Measurements from ENCODE around the gene IQCH.

The IQCH gene

DNA sequence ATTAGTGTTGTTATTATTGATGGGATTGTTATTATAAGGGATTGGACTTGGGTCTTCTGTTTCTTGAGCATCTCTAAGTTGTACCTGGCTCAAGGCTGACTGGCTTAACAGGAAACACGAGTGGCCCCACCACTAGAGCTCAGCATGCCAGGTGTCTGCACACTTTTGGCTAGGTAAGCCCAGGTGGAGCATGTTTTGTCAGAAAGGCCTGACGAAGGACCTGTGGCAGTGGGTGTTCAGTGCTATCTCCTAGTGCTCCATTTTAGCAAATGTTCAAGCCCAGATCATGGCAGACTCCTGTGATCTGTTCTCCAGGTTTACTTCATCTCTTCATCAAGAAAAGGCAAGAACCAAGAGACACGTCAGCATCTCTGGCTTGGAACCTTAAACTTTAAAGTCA is 291.3 kb downstream of the IQCH start:
- no peak for DNase-seq

DNA sequence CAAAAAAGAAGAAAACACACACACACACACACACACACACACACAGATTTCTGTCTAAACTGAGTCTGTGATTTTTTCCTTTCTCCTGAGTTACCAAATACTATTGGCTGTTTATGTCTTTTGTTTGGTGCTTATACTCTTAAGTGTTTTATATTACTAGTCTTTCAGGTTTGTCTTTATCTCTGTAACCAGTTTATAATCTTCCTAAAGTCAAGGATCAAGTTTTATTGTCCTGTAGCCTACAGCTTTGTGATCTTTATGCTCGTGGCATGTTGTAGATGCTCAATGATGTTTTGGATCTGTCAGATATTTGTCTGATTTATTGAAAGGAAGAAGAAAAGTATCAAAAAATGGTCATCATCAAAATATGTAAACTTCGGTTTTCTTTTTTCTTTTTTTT is 292.5 kb downstream of the IQCH start:
- DNase-seq = no peak

DNA sequence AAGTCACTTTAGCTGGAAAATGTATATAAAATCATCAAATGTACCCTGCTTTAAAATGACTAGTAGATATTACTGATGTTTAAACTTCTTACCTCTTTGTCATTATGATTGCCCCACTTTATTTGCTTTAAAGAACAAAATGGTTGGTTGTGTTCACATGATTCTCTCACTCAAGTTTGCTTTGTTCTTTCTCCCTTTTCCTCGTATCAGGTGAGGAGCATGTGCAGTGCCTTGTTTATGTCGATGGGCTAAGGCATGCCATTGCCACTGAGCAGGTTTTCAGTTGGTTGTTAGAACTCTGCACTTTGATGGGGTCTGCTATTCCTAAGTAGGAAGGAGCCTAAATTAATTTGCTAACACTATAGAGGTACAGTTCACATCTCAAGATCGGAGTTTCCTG is 293.2 kb downstream of the IQCH start:
- DNase-seq = no peak

DNA sequence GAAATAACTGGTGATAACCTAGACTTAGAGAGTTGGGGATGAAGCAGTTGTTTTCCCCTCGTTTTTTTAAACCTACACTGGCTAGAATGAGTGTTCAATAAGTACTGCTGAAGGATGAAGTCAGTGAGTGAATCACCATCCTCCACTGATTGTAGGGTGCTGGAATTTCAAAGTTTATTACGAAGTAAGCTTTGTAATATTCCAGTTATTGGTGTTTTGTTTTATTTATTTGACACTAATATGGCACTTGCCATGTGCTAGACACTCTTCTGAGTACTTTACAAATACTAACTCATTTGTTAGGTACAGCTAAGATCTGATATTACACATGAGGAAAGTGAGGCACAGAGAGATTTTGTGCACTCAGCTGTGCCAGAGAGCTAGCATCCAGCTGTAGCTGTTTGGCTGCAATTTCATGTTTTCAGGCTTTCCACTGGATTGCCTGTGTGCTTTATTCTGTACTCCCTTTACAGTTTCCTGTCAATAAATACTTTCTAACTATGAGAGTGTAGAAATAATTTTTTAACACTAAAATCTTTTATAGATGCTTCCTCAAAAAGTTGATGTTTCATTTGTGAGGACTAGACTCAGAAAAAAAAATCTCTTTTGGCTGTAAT is 293.8 kb downstream of the IQCH start:
- DNase-seq = no peak

DNA sequence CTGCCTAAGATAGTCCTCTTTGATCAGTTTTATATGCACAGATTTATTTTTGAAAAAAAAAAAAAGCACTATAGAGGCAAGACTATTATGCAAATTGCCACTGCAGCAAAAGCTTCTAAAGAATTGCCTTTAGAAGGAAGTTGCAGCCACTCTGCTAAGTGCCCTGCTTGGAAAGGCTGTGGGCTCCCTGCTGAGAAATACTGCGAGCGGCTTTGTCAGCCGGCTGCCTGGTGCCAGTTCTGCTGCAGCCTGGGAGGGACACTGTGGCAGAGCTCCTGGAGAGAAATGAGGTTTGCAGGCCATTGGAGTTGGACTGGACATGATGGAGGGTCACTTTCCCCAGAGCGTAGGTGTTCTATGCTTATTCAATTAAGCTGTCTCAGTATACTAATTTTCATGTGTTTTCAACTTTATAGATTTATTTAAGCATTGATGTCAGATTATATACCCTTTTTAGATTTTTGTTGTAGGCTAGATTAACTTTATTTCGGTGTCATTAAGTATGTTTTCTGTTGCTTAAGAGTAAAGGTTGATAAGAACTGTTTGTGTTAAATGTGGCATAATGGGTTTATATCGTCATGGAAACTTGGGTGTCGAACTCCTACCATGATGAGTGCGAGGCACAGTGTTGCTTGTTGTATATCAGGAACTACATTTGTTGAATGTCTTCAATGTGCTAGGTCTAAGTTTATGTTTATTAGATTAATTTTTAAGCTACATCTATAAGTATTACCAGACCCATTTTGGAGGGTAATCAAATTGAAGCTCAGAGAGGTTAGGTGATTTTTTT is 294.5 kb downstream of the IQCH start:
- no peak for DNase-seq

DNA sequence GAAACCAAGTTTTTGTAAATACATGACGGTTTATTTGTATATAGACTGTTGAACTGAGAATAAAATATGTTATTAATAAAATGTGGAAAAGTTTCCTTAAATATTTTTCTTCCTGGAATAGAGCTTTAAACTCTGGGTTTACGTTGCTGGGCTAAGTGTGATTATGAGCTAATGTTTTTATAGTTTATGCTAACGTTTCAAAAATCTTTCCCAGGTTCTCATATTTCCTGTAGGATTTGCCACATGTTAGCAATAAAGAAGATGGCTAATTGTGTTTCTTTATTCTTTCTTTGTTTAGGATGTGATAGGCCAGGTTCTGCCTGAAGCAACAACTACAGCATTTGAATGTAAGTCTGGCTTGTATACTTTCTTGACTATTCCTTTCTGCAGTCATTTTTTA is 295.1 kb downstream of the IQCH start:
- no peak for DNase-seq

DNA sequence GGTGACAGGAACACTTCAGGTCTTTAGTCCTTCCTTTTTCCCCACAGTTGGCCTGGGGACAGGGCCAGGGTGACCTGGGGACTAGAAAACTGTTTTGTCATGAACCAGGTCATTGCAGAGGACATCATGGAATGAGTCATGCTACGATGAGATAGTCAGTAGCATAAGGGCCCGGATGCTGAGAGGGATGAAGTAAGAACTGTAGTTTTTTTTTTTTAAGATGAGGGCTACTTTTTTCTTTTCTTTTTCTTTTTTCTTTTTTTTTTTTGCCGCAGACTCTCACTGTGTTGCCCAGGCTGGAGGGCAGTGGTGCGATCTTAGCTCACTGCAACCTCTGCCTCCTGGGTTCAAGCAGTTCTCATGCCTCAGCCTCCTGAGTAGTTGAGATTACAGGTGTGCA is 295.9 kb downstream of the IQCH start:
- DNase-seq = no peak

DNA sequence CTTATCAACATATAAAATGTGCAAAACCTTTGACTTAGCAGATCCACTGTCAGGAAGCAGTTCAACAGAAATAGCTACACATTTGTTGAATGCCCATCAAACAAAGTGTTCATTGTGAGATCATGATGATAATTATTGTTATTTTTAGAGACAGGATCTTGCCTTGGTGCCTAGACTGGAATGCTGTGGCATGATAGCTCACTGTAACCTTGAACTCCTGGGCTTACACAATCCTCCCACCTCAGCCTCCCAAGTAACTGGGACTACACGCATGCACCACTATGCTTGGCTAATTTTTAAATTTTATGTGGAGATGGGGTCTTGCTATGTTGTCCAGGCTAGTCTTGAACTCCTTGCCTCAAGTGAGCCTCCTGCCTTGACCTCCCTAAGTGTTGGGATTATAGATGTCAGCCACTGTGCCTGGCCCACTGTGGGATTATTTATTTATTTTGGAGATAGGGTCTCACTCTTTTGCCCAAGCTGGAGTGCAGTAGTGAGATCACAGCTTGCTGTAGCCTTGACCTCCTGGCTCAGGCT is 296.7 kb downstream of the IQCH start:
- no peak for DNase-seq

All from activated naive CD4-positive, alpha-beta T cell (primary cell).